WTC11 (cell line): ENCODE measurements around the gene RFC2. TPM values are rescaled to one million over a fixed set of nuclear protein-coding genes. Genes with fewer than 3 reads are reported as not detected.
A peak's percentile ranks its signal among the peaks of the same experiment; 100 is the strongest.

Source experiments
- ATAC-seq: fragments of 200-7000 bp; cut with Tn5 transposase; 2 replicates; pipeline ENCODE4 v1.10.0; 2021; ENCODE audit warnings: mild to moderate bottlenecking, moderate library complexity
- CTCF ChIA-PET: fragments of 300-600 bp; sonication (Branson Sonifier 250); formaldehyde crosslinking; loops from one replicate; lab custom pipeline; 2021; ENCODE audit warnings: antibody characterized with exemption; lab: Charles Lee
- POLR2A ChIA-PET: fragments of 350-600 bp; sonication (Branson Sonifier 250); formaldehyde crosslinking; loops from one replicate; lab custom pipeline; 2021; ENCODE audit warnings: antibody characterized with exemption; lab: Charles Lee
- DNase-seq: peaks from one replicate; pipeline ENCODE4 v3.0.0; 2021; ENCODE audit warnings: low spot score
- H3K27ac Mint-ChIP-seq: 2 replicates; pipeline ENCODE4 v1.8.0; 2021; ENCODE audit warnings: mixed read lengths
- H3K27me3 Mint-ChIP-seq: 2 replicates; pipeline ENCODE4 v1.8.0; 2021; ENCODE audit warnings: low read depth, mild to moderate bottlenecking, moderate library complexity, mixed read lengths
- H3K36me3 Mint-ChIP-seq: 2 replicates; pipeline ENCODE4 v1.8.0; 2021; ENCODE audit warnings: mixed read lengths
- H3K4me1 Mint-ChIP-seq: 2 replicates; pipeline ENCODE4 v1.8.0; 2022; ENCODE audit warnings: mixed read lengths
- H3K4me3 Mint-ChIP-seq: 2 replicates; pipeline ENCODE4 v1.8.0; 2021; ENCODE audit warnings: mild to moderate bottlenecking, moderate library complexity, mixed read lengths
- H3K9me3 Mint-ChIP-seq: 2 replicates; pipeline ENCODE4 v1.8.0; 2021; ENCODE audit warnings: mixed read lengths
- ATF2 ChIP-seq: sonication (generic); formaldehyde crosslinking; IDR thresholded peaks from 2 replicates; pipeline ENCODE4 v1.8.1; 2022; ENCODE audit warnings: low read depth, missing genetic modification reagents, borderline replicate concordance
- CBFB ChIP-seq: sonication (generic); formaldehyde crosslinking; IDR thresholded peaks from 2 replicates; pipeline ENCODE4 v1.8.1; 2022; ENCODE audit warnings: mild to moderate bottlenecking, low read depth, missing genetic modification reagents
- FOXP4 ChIP-seq: sonication (generic); formaldehyde crosslinking; IDR thresholded peaks from 2 replicates; pipeline ENCODE4 v1.8.0; 2022; ENCODE audit warnings: mild to moderate bottlenecking, missing genetic modification reagents
- GTF2I ChIP-seq: fragments of 250-450 bp; sonication (Bioruptor Pico); conservative IDR thresholded peaks from 2 replicates; pipeline ENCODE4 v1.4.0; 2021; ENCODE audit warnings: mild to moderate bottlenecking
- IRF2 ChIP-seq: sonication (generic); formaldehyde crosslinking; IDR thresholded peaks from 2 replicates; pipeline ENCODE4 v1.8.0; 2022; ENCODE audit warnings: low read depth, missing genetic modification reagents, borderline replicate concordance
- MXD4 ChIP-seq: fragments of 250-450 bp; sonication (Bioruptor Pico); IDR thresholded peaks from 2 replicates; pipeline ENCODE4 v1.8.0; 2021; ENCODE audit warnings: mild to moderate bottlenecking, moderate library complexity, borderline replicate concordance
- NFE2L1 ChIP-seq: sonication (generic); formaldehyde crosslinking; IDR thresholded peaks from 2 replicates; pipeline ENCODE4 v1.8.1; 2023; ENCODE audit warnings: missing genetic modification reagents
- PREB ChIP-seq: sonication (generic); formaldehyde crosslinking; IDR thresholded peaks from 2 replicates; pipeline ENCODE4 v1.8.1; 2022; ENCODE audit warnings: mild to moderate bottlenecking, missing genetic modification reagents, moderate library complexity, borderline replicate concordance
- TEAD1 ChIP-seq: sonication (generic); formaldehyde crosslinking; IDR thresholded peaks from 2 replicates; pipeline ENCODE4 v1.8.0; 2022; ENCODE audit warnings: mild to moderate bottlenecking, missing genetic modification reagents
- TEAD4 ChIP-seq: sonication (generic); formaldehyde crosslinking; IDR thresholded peaks from 2 replicates; pipeline ENCODE4 v1.8.0; 2022; ENCODE audit warnings: mild to moderate bottlenecking, missing genetic modification reagents
- ZBTB21 ChIP-seq: sonication (generic); formaldehyde crosslinking; IDR thresholded peaks from 2 replicates; pipeline ENCODE4 v1.8.1; 2023; ENCODE audit warnings: mild to moderate bottlenecking, missing genetic modification reagents, borderline replicate concordance
- ZNF121 ChIP-seq: sonication (generic); formaldehyde crosslinking; IDR thresholded peaks from 2 replicates; pipeline ENCODE4 v1.8.0; 2023; ENCODE audit warnings: missing genetic modification reagents
- ZNF416 ChIP-seq: fragments of 250-450 bp; sonication (Bioruptor Pico); IDR thresholded peaks from 2 replicates; pipeline ENCODE4 v1.9.0; 2021; ENCODE audit warnings: mild to moderate bottlenecking, inconsistent platforms
- ZNF423 ChIP-seq: fragments of 250-450 bp; sonication (Bioruptor Pico); IDR thresholded peaks from 2 replicates; pipeline ENCODE4 v2.1.2; 2022; ENCODE audit warnings: mild to moderate bottlenecking, moderate library complexity
- ZNF671 ChIP-seq: fragments of 250-450 bp; sonication (Bioruptor Pico); IDR thresholded peaks from 2 replicates; pipeline ENCODE4 v1.8.0; 2021; ENCODE audit warnings: mild to moderate bottlenecking
- total RNA-seq: library from RNA; stranded (reverse); gene quantifications from 3 replicates; pipeline ENCODE4 v1.2.3, GENCODE V29; 2021
- TF ChIP-seq, protein P1 (sequence below): fragments of 250-450 bp; sonication (Bioruptor Pico); IDR thresholded peaks from 2 replicates; pipeline ENCODE4 v1.9.0; 2021; ENCODE audit warnings: moderate library complexity, mild to moderate bottlenecking, inconsistent platforms, borderline replicate concordance
- TF ChIP-seq, protein P2 (sequence below): sonication (generic); formaldehyde crosslinking; IDR thresholded peaks from 2 replicates; pipeline ENCODE4 v1.8.1; 2022; ENCODE audit warnings: mild to moderate bottlenecking, moderate library complexity, missing genetic modification reagents
- TF ChIP-seq, protein P3 (sequence below): sonication (generic); formaldehyde crosslinking; conservative IDR thresholded peaks from 2 replicates; pipeline ENCODE4 v1.8.1; 2022; ENCODE audit warnings: mild to moderate bottlenecking, missing genetic modification reagents
- TF ChIP-seq, protein P4 (sequence below): sonication (generic); formaldehyde crosslinking; IDR thresholded peaks from 2 replicates; pipeline ENCODE4 v1.8.1; 2023; ENCODE audit warnings: mild to moderate bottlenecking, missing genetic modification reagents

Gene RFC2
- total RNA-seq, 1 experiment from 2014 or later: 80.7 TPM

- DNase-seq: no peak
- Mint-ChIP-seq H3K4me3 (no peak overlapping the region), H3K27me3 (no peaks in the 10 kb centered on the region), H3K4me1 (peaks cover 46% of the 10 kb centered on the region)
- TF ChIP-seq ATF2 (CRISPR knock-in tag) (no peak), ZBTB21 (CRISPR knock-in tag) (no peak), CBFB (no peak), TEAD1 (no peak), ZNF423 (no peak), FOXP4 (CRISPR knock-in tag) (no peak), ZNF416 (no peak), TEAD4 (no peak), ZNF121 (CRISPR knock-in tag) (no peak), ZNF671 (no peak), PREB (CRISPR knock-in tag) (no peak), NFE2L1 (CRISPR knock-in tag) (no peak), GTF2I (CRISPR knock-in tag) (no peak), IRF2 (CRISPR knock-in tag) (no peak)
- TF ChIP-seq, protein P1, sequence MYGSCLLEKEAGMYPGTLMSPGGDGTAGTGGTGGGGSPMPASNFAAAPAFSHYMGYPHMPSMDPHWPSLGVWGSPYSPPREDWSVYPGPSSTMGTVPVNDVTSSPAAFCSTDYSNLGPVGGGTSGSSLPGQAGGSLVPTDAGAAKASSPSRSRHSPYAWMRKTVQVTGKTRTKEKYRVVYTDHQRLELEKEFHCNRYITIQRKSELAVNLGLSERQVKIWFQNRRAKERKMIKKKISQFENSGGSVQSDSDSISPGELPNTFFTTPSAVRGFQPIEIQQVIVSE (CRISPR knock-in tag): no peak
- TF ChIP-seq, protein P2, sequence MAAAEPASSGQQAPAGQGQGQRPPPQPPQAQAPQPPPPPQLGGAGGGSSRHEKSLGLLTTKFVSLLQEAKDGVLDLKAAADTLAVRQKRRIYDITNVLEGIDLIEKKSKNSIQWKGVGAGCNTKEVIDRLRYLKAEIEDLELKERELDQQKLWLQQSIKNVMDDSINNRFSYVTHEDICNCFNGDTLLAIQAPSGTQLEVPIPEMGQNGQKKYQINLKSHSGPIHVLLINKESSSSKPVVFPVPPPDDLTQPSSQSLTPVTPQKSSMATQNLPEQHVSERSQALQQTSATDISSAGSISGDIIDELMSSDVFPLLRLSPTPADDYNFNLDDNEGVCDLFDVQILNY (CRISPR knock-in tag): no peak
- TF ChIP-seq, protein P3, sequence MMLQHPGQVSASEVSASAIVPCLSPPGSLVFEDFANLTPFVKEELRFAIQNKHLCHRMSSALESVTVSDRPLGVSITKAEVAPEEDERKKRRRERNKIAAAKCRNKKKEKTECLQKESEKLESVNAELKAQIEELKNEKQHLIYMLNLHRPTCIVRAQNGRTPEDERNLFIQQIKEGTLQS (CRISPR knock-in tag): no peak
- TF ChIP-seq, protein P4, sequence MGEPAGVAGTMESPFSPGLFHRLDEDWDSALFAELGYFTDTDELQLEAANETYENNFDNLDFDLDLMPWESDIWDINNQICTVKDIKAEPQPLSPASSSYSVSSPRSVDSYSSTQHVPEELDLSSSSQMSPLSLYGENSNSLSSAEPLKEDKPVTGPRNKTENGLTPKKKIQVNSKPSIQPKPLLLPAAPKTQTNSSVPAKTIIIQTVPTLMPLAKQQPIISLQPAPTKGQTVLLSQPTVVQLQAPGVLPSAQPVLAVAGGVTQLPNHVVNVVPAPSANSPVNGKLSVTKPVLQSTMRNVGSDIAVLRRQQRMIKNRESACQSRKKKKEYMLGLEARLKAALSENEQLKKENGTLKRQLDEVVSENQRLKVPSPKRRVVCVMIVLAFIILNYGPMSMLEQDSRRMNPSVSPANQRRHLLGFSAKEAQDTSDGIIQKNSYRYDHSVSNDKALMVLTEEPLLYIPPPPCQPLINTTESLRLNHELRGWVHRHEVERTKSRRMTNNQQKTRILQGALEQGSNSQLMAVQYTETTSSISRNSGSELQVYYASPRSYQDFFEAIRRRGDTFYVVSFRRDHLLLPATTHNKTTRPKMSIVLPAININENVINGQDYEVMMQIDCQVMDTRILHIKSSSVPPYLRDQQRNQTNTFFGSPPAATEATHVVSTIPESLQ (CRISPR knock-in tag): no peak
- TF ChIP-seq, all 79 proteins: peak for 0
- CTCF ChIA-PET: interaction anchor here (1.4 kb wide), 1 partner anchor 159 kb away, joined by 3 read pairs; no protein-coding TSS in a partner anchor
- ATAC-seq: no peak
- Mint-ChIP-seq H3K9me3 (no peaks in the 10 kb centered on the region), H3K36me3 (peaks cover 41% of the 10 kb centered on the region), H3K27ac (peak overlapping the region; percentile 72)
- POLR2A ChIA-PET: no interaction called here
Measured at GRCh38 chr7:74185636-74186035, 68.6 kb downstream of the RFC2 start.

GRCh38 chr7:74185016-74185415 lies 69.2 kb downstream of the RFC2 start:
- Mint-ChIP-seq H3K4me1 (peaks cover 46% of the 10 kb centered on the region), H3K9me3 (no peaks in the 10 kb centered on the region), H3K36me3 (peaks cover 35% of the 10 kb centered on the region), H3K27ac (peak overlapping the region; percentile 22; the same call in 1 of the 2 replicates), H3K27me3 (no peaks in the 10 kb centered on the region), H3K4me3 (no peak overlapping the region)
- no peak for DNase-seq
- ChIA-PET POLR2A (no interaction called here), CTCF (interaction anchor here (1.4 kb wide), 1 partner anchor 158 kb away, joined by 3 read pairs; no protein-coding TSS in a partner anchor)
- no peak for ATAC-seq
- peak; percentile 94 for TF ChIP-seq ZNF121 (CRISPR knock-in tag)
- no peak for TF ChIP-seq MXD4
